NCI-H446 (cell line): ENCODE results near the gene RAB7A.

Source experiments
- DNase-seq, 2 experiments: peaks; one replicate each; lab custom pipeline; 2025; lab: John Stamatoyannopoulos, UW

Gene RAB7A

GRCh38 chr3:128788268-128788869, 62.4 kb downstream of the RAB7A start:
- no peak for DNase-seq

GRCh38 chr3:128794067-128794768, 68.2 kb downstream of the RAB7A start:
- DNase-seq: no peak

- DNase-seq: peak; percentile 20 to 64
Observed at GRCh38 chr3:128794770-128795649, 69.0 kb downstream of the RAB7A start.

GRCh38 chr3:128799653-128800052, 73.7 kb downstream of the RAB7A start:
- no peak for DNase-seq

GRCh38 chr3:128800241-128801187, 74.5 kb downstream of the RAB7A start:
- DNase-seq: no peak

GRCh38 chr3:128801779-128802380, 75.9 kb downstream of the RAB7A start:
- DNase-seq: no peak

- no peak for DNase-seq
Observed at GRCh38 chr3:128803307-128803706, 77.3 kb downstream of the RAB7A start.

GRCh38 chr3:128804017-128804810, 78.2 kb downstream of the RAB7A start:
- DNase-seq: no peak

- no peak for DNase-seq
Observed at GRCh38 chr3:128804811-128805155, 78.8 kb downstream of the RAB7A start.

GRCh38 chr3:128805772-128806171, 79.8 kb downstream of the RAB7A start:
- no peak for DNase-seq

- DNase-seq: no peak
Observed at GRCh38 chr3:128806588-128806987, 80.6 kb downstream of the RAB7A start.

- no peak for DNase-seq
Observed at GRCh38 chr3:128807186-128807830, 81.3 kb downstream of the RAB7A start.

GRCh38 chr3:128808672-128809071, 82.7 kb downstream of the RAB7A start:
- DNase-seq: no peak

GRCh38 chr3:128813097-128813496, 87.1 kb downstream of the RAB7A start:
- no peak for DNase-seq

GRCh38 chr3:128814060-128814459, 88.1 kb downstream of the RAB7A start:
- no peak for DNase-seq

GRCh38 chr3:128814519-128815317, 88.7 kb downstream of the RAB7A start:
- DNase-seq: no peak

GRCh38 chr3:128815318-128816064, 89.5 kb downstream of the RAB7A start:
- DNase-seq: no peak

- DNase-seq: no peak
Observed at GRCh38 chr3:128818186-128818787, 92.3 kb downstream of the RAB7A start.
